Measurements from ENCODE around the gene RIN3. TPM values are rescaled to one million over a fixed set of nuclear protein-coding genes. Genes with fewer than 3 reads are reported as not detected.

The RIN3 gene
- polyA plus RNA-seq, 1 experiment, result 8.2 TPM

- ChIA-PET POLR2A (no interaction called here), CTCF (interaction anchor here (0.6 to 1.2 kb wide), 2 partner anchors 39 to 143 kb away, joined by 3 read pairs; no protein-coding TSS in a partner anchor)
- H3K4me3 ChIP-seq (ENCODE audit: low read depth, low read length), result no peak overlapping the region
- H3K27me3 ChIP-seq (ENCODE audit: control insufficient read depth, insufficient read depth, low read length), result no peaks in the 10 kb centered on the region
- DNase-seq (ENCODE audit: low read depth), result no peak
- no peak for TF ChIP-seq CTCF (IDR thresholded peaks at IDR 0.05; ENCODE audit: insufficient read depth, low read depth, low read length)
- no peaks in the 10 kb centered on the region for H3K36me3 ChIP-seq (ENCODE audit: control insufficient read depth, insufficient read depth, low read length)
Measured at GRCh38 chr14:92544051-92544720, 30.6 kb downstream of the RIN3 start.

- Histone ChIP-seq H3K36me3 (ENCODE audit: control insufficient read depth, insufficient read depth, low read length) (no peaks in the 10 kb centered on the region), H3K27me3 (ENCODE audit: control insufficient read depth, insufficient read depth, low read length) (no peaks in the 10 kb centered on the region), H3K4me3 (ENCODE audit: low read depth, low read length) (no peak overlapping the region)
- CTCF ChIA-PET, result no interaction called here
- DNase-seq (ENCODE audit: low read depth), result no peak
- TF ChIP-seq CTCF (IDR thresholded peaks at IDR 0.05; ENCODE audit: insufficient read depth, low read depth, low read length), result no peak
- POLR2A ChIA-PET, result no interaction called here
Measured at GRCh38 chr14:92546347-92547053, 32.9 kb downstream of the RIN3 start.

- no peak for DNase-seq (ENCODE audit: low read depth)
Measured at GRCh38 chr14:92549105-92549858, 35.7 kb downstream of the RIN3 start.

GRCh38 chr14:92549859-92550230, 36.3 kb downstream of the RIN3 start:
- Histone ChIP-seq H3K4me3 (ENCODE audit: low read depth, low read length) (no peak overlapping the region), H3K36me3 (ENCODE audit: control insufficient read depth, insufficient read depth, low read length) (no peaks in the 10 kb centered on the region), H3K27me3 (ENCODE audit: control insufficient read depth, insufficient read depth, low read length) (no peaks in the 10 kb centered on the region)
- ChIA-PET CTCF (interaction anchor here (1.0 kb wide), 1 partner anchor 8 kb away, joined by 5 read pairs; no protein-coding TSS in a partner anchor), POLR2A (no interaction called here)
- no peak for DNase-seq (ENCODE audit: low read depth)
- TF ChIP-seq CTCF (IDR thresholded peaks at IDR 0.05; ENCODE audit: insufficient read depth, low read depth, low read length), result no peak

More at GRCh38 chr14:92549105-92549858, 35.7 kb downstream of the RIN3 start:
- no peaks in the 10 kb centered on the region for H3K36me3 ChIP-seq (ENCODE audit: control insufficient read depth, insufficient read depth, low read length)
- ChIA-PET CTCF (interaction anchor here (1.0 kb wide), 1 partner anchor 9 kb away, joined by 5 read pairs; no protein-coding TSS in a partner anchor), POLR2A (no interaction called here)
- H3K4me3 ChIP-seq (ENCODE audit: low read depth, low read length), result no peak overlapping the region
- no peaks in the 10 kb centered on the region for H3K27me3 ChIP-seq (ENCODE audit: control insufficient read depth, insufficient read depth, low read length)
- no peak for TF ChIP-seq CTCF (IDR thresholded peaks at IDR 0.05; ENCODE audit: insufficient read depth, low read depth, low read length)

Measured in BJ (cell line).